ENCODE results near the gene SF3A1.

Gene SF3A1

GRCh38 chr22:30397656-30398635 lies 41.3 kb upstream of the SF3A1 start:
- Histone ChIP-seq H3K27ac (ENCODE audit: low read depth, low read length) (peak overlapping the region; percentile 37), H3K27me3 (ENCODE audit: insufficient read depth, low read length) (no peaks in the 10 kb centered on the region), H3K79me2 (ENCODE audit: control insufficient read depth, insufficient read depth, low read length, unreplicated experiment) (peaks cover 48% of the 10 kb centered on the region), H3K4me1 (ENCODE audit: control insufficient read depth, insufficient read depth, low read length, unreplicated experiment) (peaks cover 22% of the 10 kb centered on the region), H2AFZ (ENCODE audit: low read length, unreplicated experiment) (no peak overlapping the region), H3K36me3 (ENCODE audit: insufficient read depth, low read length) (no peaks in the 10 kb centered on the region), H3K4me3 (ENCODE audit: low read depth, low read length) (peak overlapping the region; percentile 91)

GRCh38 chr22:30396871-30397655 lies 40.4 kb upstream of the SF3A1 start, which contains the start of gene SEC14L2:
Gene SEC14L2, plus strand, starts transcription at chr22:30397018. Its CDS starts 99 bp downstream, at chr22:30397117.
- Histone ChIP-seq H3K27ac (ENCODE audit: low read depth, low read length) (peak within 1 kb of the TSS; percentile 37), H3K4me1 (ENCODE audit: control insufficient read depth, insufficient read depth, low read length, unreplicated experiment) (peaks cover 21% of the 10 kb centered on the region), H3K27me3 (ENCODE audit: insufficient read depth, low read length) (no peaks in the 10 kb centered on the region), H3K79me2 (ENCODE audit: control insufficient read depth, insufficient read depth, low read length, unreplicated experiment) (peaks cover 42% of the 10 kb centered on the region), H3K36me3 (ENCODE audit: insufficient read depth, low read length) (no peaks in the 10 kb centered on the region), H2AFZ (ENCODE audit: low read length, unreplicated experiment) (peak within 1 kb of the TSS; percentile 11), H3K4me3 (ENCODE audit: low read depth, low read length) (peak within 1 kb of the TSS; percentile 91)

- Histone ChIP-seq H3K27me3 (ENCODE audit: insufficient read depth, low read length) (no peaks in the 10 kb centered on the region), H3K27ac (ENCODE audit: low read depth, low read length) (no peak overlapping the region), H3K36me3 (ENCODE audit: insufficient read depth, low read length) (no peaks in the 10 kb centered on the region), H2AFZ (ENCODE audit: low read length, unreplicated experiment) (no peak overlapping the region), H3K4me1 (ENCODE audit: control insufficient read depth, insufficient read depth, low read length, unreplicated experiment) (peaks cover 11% of the 10 kb centered on the region), H3K4me3 (ENCODE audit: low read depth, low read length) (no peak overlapping the region), H3K79me2 (ENCODE audit: control insufficient read depth, insufficient read depth, low read length, unreplicated experiment) (peaks cover 26% of the 10 kb centered on the region)
Observed at GRCh38 chr22:30393885-30394284, 37.2 kb upstream of the SF3A1 start.

DNA sequence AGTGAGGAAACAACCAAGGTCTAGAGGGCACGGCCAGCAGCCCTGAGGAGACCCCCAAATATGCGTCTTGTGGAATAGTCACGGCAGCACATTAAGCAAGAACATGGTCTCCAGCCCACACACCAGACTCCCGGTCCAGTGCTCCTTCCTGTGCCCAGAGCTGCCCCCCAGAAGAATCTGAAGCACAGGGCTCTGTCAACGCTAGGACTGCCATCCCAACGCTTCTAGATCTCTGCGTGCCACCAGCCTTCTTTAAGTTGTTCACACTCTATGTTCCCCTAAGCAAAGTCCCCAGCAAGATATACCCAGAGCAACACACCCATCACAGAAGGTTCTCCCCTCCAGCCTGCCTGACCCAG lies 36.6 kb upstream of the SF3A1 start:
- H3K4me1 ChIP-seq (ENCODE audit: control insufficient read depth, insufficient read depth, low read length, unreplicated experiment), result peaks cover 7% of the 10 kb centered on the region
- H3K27ac ChIP-seq (ENCODE audit: low read depth, low read length), result no peak overlapping the region
- H3K27me3 ChIP-seq (ENCODE audit: insufficient read depth, low read length), result no peaks in the 10 kb centered on the region
- no peaks in the 10 kb centered on the region for H3K36me3 ChIP-seq (ENCODE audit: insufficient read depth, low read length)
- H3K79me2 ChIP-seq (ENCODE audit: control insufficient read depth, insufficient read depth, low read length, unreplicated experiment), result peaks cover 20% of the 10 kb centered on the region
- no peak overlapping the region for H3K4me3 ChIP-seq (ENCODE audit: low read depth, low read length)
- H2AFZ ChIP-seq (ENCODE audit: low read length, unreplicated experiment), result no peak overlapping the region

DNA sequence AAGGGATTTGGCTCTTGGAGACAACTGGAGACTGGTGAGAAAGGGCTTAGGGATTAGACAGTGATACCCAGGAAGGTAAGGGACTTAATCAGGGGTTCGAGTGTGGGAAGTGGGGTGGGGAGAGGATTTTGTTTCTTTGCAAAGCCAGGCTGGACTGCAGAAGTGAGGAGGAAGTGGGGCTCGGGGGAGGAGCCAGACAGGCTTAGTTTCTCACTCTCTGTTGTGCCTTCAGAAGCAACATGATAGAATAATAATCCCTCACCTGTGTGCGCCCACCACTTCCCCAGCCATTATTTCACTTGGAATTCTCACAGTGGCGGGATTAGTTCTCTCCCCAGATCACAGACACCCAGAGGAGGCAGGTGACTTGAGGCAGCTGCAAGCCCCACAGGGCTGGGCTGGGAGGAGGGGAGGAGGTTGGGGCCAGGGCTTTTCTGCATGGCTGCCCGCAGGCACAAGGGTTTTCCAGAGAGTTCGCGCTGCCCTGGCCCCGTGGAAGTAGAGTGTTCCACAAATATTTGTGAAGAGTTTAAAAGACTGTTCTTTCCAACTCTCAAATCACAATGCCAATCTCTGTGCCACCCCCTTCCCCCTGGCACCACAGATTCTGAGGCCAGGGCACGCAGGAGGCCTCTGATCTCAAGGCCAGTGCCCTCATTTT lies 36.1 kb upstream of the SF3A1 start:
- peaks cover 6% of the 10 kb centered on the region for H3K4me1 ChIP-seq (ENCODE audit: control insufficient read depth, insufficient read depth, low read length, unreplicated experiment)
- H3K4me3 ChIP-seq (ENCODE audit: low read depth, low read length), result no peak overlapping the region
- peaks cover 15% of the 10 kb centered on the region for H3K79me2 ChIP-seq (ENCODE audit: control insufficient read depth, insufficient read depth, low read length, unreplicated experiment)
- H2AFZ ChIP-seq (ENCODE audit: low read length, unreplicated experiment), result no peak overlapping the region
- H3K27ac ChIP-seq (ENCODE audit: low read depth, low read length), result no peak overlapping the region
- H3K36me3 ChIP-seq (ENCODE audit: insufficient read depth, low read length), result no peaks in the 10 kb centered on the region
- no peaks in the 10 kb centered on the region for H3K27me3 ChIP-seq (ENCODE audit: insufficient read depth, low read length)

- Histone ChIP-seq H3K4me3 (ENCODE audit: low read depth, low read length) (no peak overlapping the region), H3K27me3 (ENCODE audit: insufficient read depth, low read length) (no peaks in the 10 kb centered on the region), H3K79me2 (ENCODE audit: control insufficient read depth, insufficient read depth, low read length, unreplicated experiment) (no peaks in the 10 kb centered on the region), H3K4me1 (ENCODE audit: control insufficient read depth, insufficient read depth, low read length, unreplicated experiment) (peaks cover 6% of the 10 kb centered on the region), H2AFZ (ENCODE audit: low read length, unreplicated experiment) (no peak overlapping the region), H3K36me3 (ENCODE audit: insufficient read depth, low read length) (no peaks in the 10 kb centered on the region), H3K27ac (ENCODE audit: low read depth, low read length) (no peak overlapping the region)
Observed at GRCh38 chr22:30390974-30391691, 34.4 kb upstream of the SF3A1 start.

DNA sequence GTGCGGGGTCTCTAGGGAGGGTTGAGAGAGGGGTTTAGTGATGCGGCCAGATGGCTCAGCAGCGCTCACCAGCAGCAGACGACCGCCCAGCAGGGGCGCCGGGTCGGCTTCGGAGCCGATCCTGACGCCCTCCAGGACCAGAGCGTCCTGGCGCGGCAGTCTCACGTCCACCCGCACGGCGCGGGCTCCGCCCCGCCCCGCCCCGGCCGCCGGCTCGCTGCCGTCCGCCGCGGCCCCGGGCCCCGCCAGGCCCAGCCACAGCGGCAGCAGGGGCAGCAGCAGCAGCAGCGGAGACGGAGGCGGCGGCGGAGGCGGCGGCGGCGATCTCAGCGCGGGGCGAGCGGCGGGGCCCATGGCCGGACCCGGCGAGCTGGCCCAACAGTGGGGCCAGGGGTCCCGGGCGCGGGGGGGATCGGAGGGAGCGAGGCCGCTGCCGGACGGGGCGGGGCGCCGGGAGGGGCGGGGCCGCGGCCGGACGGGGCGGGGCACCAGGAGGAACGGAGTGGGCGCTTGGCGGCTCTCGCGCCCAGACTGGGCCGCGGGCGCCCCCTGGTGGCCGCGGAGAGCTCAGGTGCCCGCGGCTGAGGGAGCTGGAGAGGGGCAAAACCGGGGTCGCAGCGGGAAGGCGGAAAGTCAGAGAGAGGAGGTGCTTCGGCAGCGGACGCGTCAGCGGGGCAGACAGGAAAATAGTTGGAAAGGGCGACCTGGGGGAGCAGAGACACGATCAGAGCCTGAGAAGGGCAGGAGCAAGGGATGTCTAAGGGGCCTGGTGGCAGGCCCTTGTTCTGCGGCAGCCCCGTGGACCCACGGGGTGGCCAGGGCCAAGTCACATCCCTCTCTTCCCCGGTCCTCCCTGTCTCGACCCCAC lies 30.5 kb upstream of the SF3A1 start, which contains the start of gene RNF215:
Gene RNF215, minus strand, starts transcription at position 452 of the 868 bp plus-strand sequence. Its CDS starts 98 bp downstream, at position 354.
- peak within 1 kb of the TSS; percentile 38 for H2AFZ ChIP-seq (ENCODE audit: low read length, unreplicated experiment)
- peaks cover 3% of the 10 kb centered on the region for H3K4me1 ChIP-seq (ENCODE audit: control insufficient read depth, insufficient read depth, low read length, unreplicated experiment)
- peak within 1 kb of the TSS; percentile 82 for H3K4me3 ChIP-seq (ENCODE audit: low read depth, low read length)

GRCh38 chr22:30386608-30386959 lies 29.9 kb upstream of the SF3A1 start:
- Histone ChIP-seq H3K27me3 (ENCODE audit: insufficient read depth, low read length) (no peaks in the 10 kb centered on the region), H2AFZ (ENCODE audit: low read length, unreplicated experiment) (peak overlapping the region; percentile 38)

More for the DNA sequence above, 30.5 kb upstream of the SF3A1 start, which contains the start of gene RNF215:
- Histone ChIP-seq H3K36me3 (ENCODE audit: insufficient read depth, low read length) (no peaks in the 10 kb centered on the region), H3K27me3 (ENCODE audit: insufficient read depth, low read length) (no peaks in the 10 kb centered on the region), H3K27ac (ENCODE audit: low read depth, low read length) (no peak within 1 kb of the TSS), H3K79me2 (ENCODE audit: control insufficient read depth, insufficient read depth, low read length, unreplicated experiment) (no peaks in the 10 kb centered on the region)

GRCh38 chr22:30385942-30386341 lies 29.2 kb upstream of the SF3A1 start:
- Histone ChIP-seq H3K4me3 (ENCODE audit: low read depth, low read length) (peak overlapping the region; percentile 82), H3K79me2 (ENCODE audit: control insufficient read depth, insufficient read depth, low read length, unreplicated experiment) (no peaks in the 10 kb centered on the region), H2AFZ (ENCODE audit: low read length, unreplicated experiment) (no peak overlapping the region), H3K36me3 (ENCODE audit: insufficient read depth, low read length) (no peaks in the 10 kb centered on the region), H3K27ac (ENCODE audit: low read depth, low read length) (no peak overlapping the region), H3K4me1 (ENCODE audit: control insufficient read depth, insufficient read depth, low read length, unreplicated experiment) (no peaks in the 10 kb centered on the region), H3K27me3 (ENCODE audit: insufficient read depth, low read length) (no peaks in the 10 kb centered on the region)

More at GRCh38 chr22:30386608-30386959, 29.9 kb upstream of the SF3A1 start:
- Histone ChIP-seq H3K4me1 (ENCODE audit: control insufficient read depth, insufficient read depth, low read length, unreplicated experiment) (peaks cover 3% of the 10 kb centered on the region), H3K27ac (ENCODE audit: low read depth, low read length) (no peak overlapping the region), H3K36me3 (ENCODE audit: insufficient read depth, low read length) (no peaks in the 10 kb centered on the region), H3K4me3 (ENCODE audit: low read depth, low read length) (peak overlapping the region; percentile 82), H3K79me2 (ENCODE audit: control insufficient read depth, insufficient read depth, low read length, unreplicated experiment) (no peaks in the 10 kb centered on the region)
